T-helper 2 cell treated with Interferon-gamma antibody and Interleukin-4, amounts not matched to agents 100 ng/mL and 5 ng/mL, for 36 hours (primary cell): Measurements from ENCODE around the gene STXBP5. TPM values are rescaled to one million over a fixed set of nuclear protein-coding genes. Genes with fewer than 3 reads are reported as not detected.

Experiments
- intact Hi-C: fragments of 100-400 bp; cut with micrococcal nuclease; formaldehyde crosslinking; loops from one replicate; pipeline ENCODE4 v1.15.1; 2023
- total RNA-seq: library from RNA; stranded (reverse); gene quantifications from 2 replicates; pipeline ENCODE4 v1.2.3, GENCODE V29; 2022

Gene STXBP5
- total RNA-seq, 1 donor from 2014 or later, result 19.6 TPM

DNA sequence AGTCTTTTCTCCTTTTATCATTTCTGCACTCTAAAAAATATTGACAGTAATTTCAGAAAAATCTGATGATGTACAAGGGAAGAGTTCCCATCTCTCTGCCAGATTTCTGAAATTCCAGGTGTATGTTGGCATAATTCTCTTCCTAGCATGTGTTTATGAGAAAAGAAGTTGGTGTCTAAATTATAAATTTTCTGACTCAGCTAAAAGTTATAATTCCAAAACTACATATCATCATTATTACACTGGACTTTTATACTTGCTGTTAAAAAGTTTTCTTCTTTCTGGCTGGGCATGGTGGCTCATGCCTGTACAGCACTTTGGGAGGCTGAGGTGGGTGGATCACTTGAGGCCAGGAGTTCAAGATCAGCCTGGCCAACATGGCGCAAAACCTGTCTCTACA, 168.6 kb downstream of the STXBP5 start:
- intact Hi-C loops, result no loop called here

- intact Hi-C loops, result no loop called here
Observed at GRCh38 chr6:147378819-147379218, 174.6 kb downstream of the STXBP5 start.

GRCh38 chr6:147380841-147381240, 176.6 kb downstream of the STXBP5 start:
- intact Hi-C loops, result loop anchor here (10.0 kb wide), 1 partner anchor 526 kb away; no protein-coding TSS in a partner anchor

- intact Hi-C loops, result loop anchor here (10.0 kb wide), 1 partner anchor 527 kb away; no protein-coding TSS in a partner anchor
Observed at GRCh38 chr6:147381712-147382111, 177.5 kb downstream of the STXBP5 start.

DNA sequence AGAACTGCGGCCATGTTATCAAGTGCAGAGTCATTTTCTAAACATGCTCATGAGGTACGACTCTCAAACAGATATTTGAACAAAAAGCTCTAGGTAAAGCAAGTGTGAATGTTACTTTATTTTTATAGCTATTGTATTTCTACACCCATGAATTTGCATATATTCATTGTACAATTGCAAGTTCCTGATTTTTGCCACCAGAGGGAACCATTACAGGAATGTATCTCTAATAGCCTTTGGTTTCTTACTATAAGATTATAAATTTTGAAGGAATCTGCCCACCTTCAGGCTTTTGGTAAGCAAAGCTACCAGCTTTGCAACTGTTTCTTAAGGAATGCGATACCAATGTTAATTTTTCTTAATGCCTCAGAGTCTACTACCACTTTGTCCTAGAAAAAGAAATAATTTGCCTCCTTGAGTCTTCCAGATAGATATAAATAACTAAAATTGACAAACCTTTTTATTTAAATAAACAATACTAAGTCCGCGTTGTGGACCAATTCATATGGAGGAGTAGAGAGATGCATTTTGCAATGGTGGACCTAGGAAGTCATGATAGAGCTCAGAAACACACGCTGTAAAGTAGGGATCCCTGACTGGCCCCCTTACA, 178.8 kb downstream of the STXBP5 start:
- intact Hi-C loops, result loop anchor here (10.0 kb wide), 1 partner anchor 528 kb away; no protein-coding TSS in a partner anchor

DNA sequence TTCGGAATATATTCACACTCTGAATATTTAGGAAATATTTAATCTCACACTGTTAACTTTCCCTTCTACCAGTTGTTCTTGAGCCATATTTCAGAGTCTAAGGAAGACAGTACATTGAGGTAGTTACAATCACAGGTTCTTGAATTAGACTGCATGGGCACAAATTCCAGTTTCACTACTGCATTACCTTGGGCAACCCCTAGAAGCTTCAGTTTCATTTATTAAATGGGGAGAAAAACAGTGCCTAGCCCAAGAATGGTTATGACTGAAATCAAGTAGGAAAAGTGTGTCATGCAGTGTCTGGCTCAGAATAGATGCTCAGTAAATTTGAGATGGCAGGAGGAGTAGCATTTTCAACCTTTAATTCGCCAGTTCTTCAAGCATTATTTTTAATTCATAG, 179.8 kb downstream of the STXBP5 start:
- intact Hi-C loops, result loop anchor here (10.0 kb wide), 1 partner anchor 529 kb away; no protein-coding TSS in a partner anchor

GRCh38 chr6:147384737-147385710, 180.8 kb downstream of the STXBP5 start:
- intact Hi-C loops, result loop anchor here (10.0 kb wide), 1 partner anchor 530 kb away; no protein-coding TSS in a partner anchor

DNA sequence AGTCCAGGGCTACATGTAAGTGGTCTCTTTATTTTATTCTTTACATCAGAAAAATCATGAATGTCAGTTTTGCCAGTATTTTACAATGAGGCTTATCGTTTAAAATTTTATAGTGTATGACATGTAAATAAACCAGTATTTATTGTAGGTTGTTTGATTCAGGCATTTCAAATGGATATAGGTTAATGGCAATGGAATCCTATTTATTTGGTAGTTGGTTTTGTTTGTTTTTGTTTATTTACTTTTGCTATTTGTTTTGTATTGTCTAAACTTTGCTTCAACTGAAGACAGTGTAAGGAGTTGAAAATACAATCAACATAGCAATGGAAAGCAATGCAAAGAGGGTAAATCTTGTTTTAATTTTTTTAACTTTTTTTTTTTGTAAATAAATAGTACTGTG, 185.2 kb downstream of the STXBP5 start:
- intact Hi-C loops, result loop anchor here (10.0 kb wide), 1 partner anchor 535 kb away; no protein-coding TSS in a partner anchor

- intact Hi-C loops, result no loop called here
Observed at GRCh38 chr6:147390909-147391536, 186.8 kb downstream of the STXBP5 start.

DNA sequence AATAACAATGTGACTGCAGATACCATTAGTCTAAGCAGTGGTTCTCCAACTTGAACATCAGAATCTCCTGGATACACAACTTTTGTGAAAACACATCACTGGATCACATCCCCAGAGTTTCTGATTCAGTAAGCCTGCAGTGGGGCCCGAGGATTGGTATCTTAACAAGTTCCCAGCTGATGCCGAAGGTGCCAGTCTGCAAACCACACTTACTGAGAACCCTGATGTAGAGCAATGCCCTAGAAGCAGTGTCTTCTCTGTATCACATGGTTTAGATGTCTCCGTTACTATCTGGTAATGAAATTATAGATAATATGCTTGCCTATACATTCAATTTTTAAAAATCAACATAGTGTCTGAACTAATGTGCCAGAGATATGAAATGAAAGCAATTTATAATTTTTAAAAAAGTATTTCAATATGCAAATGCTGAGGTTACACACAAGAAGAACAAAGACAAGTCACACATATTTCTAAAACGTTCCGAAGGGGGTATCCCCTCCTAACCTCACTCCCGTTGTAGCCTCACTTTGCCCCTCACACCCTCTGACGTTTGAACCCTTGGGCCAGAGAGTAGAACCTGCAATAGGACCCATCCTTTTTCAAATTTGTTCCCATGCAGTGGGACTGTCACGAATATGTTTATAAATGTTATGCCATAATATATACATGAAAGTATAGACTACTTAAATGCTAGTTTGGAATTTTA, 188.9 kb downstream of the STXBP5 start:
- intact Hi-C loops, result no loop called here

- intact Hi-C loops, result no loop called here
Observed at GRCh38 chr6:147395158-147395557, 190.9 kb downstream of the STXBP5 start.

- intact Hi-C loops, result no loop called here
Observed at GRCh38 chr6:147397306-147397705, 193.1 kb downstream of the STXBP5 start.

DNA sequence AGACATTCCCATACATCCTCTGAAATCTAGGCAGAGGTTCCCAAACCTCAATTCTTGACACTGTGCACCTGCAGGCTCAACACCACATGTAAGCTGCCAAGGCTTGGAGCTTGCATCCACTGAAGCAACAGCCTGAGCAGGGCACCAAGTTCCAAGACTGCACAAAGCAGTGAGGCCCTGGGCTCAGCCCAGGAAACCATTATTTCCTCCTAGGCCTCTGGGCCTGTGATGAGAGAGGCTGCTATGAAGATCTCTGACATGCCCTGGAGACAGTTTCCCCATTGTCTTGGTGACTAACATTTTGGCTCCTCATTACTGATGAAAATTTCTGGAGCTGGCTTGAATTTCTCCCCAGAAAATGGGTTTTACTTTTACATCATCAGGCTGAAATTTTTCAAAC, 196.8 kb downstream of the STXBP5 start:
- intact Hi-C loops, result no loop called here

DNA sequence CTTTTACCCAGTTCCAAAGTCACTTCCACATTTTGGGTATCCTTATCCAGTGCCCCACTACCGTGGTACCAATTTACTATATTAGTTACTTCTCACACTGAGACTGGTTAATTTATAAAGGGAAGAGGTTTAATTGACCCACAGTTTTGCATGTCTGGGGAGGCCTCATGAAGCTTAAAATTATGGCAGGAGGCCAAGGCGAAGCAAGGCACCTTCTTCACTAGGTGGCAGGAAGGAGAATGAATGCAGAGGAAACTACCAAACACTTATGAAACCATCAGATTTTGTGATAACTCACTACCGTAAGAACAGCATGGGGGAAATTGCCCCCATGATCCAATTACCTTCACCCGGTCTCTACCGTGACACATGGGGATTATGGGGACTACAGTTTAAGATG, 197.6 kb downstream of the STXBP5 start:
- intact Hi-C loops, result no loop called here

- intact Hi-C loops, result no loop called here
Observed at GRCh38 chr6:147406783-147407182, 202.6 kb downstream of the STXBP5 start.

- intact Hi-C loops, result no loop called here
Observed at GRCh38 chr6:147407571-147407970, 203.4 kb downstream of the STXBP5 start.

GRCh38 chr6:147416622-147417021, 212.4 kb downstream of the STXBP5 start:
- intact Hi-C loops, result no loop called here

DNA sequence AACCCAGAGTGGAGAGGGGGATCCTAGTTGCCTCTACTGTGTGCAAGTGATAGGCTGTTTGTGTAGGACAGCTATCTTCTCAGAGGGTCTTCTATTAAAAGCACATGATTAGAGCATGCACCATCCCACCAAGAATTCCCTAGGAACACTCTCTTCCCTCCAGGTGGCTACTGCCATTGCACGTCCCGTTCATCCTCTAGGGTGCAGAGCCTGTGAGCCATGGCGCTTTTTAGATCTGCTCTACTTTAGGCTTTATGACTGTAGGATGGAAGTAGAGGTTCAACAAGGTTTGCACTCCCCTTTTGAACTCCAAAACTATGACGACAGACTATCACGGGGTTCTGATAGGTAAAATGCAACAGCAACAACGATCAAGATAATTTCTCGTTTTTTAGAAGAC, 213.7 kb downstream of the STXBP5 start:
- intact Hi-C loops, result no loop called here

- intact Hi-C loops, result no loop called here
Observed at GRCh38 chr6:147418523-147418922, 214.3 kb downstream of the STXBP5 start.

DNA sequence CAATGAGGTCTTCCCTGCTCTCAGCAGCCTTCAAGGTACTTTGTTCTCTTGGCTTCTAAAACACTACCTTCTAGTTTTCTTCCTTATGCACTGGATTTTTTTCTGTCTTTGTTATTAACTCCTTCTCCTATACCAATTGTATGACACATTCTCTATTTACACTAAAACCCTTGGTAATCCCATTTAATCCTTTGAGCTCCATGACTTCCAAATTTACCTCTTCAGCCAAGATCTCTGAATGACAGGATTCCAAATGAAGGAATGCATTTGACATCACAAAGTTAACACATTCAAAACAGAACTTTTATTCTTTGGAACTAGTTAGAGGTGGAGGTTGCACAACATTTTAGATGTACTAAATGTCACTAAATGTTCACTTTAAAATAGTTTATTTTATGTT, 217.7 kb downstream of the STXBP5 start:
- intact Hi-C loops, result no loop called here

- intact Hi-C loops, result no loop called here
Observed at GRCh38 chr6:147423111-147423510, 218.9 kb downstream of the STXBP5 start.
